ENCODE results near the gene LHPP.

LHPP gene

DNA sequence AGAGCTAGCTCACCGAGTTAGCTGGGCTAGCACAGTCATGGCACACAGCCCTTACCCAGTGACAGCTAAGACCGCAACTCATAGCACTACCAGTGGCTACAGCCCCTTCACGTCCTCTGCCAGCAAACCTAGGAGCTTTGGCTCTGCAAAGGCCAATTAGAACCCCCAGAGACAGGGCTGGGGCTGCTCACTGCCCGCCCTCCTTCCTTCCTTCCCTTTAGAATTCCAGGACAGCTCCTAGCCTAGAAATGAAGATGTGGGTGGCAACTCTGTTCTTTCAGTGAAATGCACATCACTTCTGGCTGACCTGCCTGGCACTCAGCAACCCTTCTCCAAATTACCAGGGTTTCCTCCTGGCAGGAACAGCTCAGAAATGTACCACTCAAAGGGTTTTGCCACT is 182.6 kb downstream of the LHPP start:
- H3K4me3 ChIP-seq (ENCODE audit: low read depth, low read length), result no peak overlapping the region
- POLR2A ChIA-PET, result no interaction called here
- CTCF ChIA-PET, result no interaction called here
- TF ChIP-seq, protein P1, sequence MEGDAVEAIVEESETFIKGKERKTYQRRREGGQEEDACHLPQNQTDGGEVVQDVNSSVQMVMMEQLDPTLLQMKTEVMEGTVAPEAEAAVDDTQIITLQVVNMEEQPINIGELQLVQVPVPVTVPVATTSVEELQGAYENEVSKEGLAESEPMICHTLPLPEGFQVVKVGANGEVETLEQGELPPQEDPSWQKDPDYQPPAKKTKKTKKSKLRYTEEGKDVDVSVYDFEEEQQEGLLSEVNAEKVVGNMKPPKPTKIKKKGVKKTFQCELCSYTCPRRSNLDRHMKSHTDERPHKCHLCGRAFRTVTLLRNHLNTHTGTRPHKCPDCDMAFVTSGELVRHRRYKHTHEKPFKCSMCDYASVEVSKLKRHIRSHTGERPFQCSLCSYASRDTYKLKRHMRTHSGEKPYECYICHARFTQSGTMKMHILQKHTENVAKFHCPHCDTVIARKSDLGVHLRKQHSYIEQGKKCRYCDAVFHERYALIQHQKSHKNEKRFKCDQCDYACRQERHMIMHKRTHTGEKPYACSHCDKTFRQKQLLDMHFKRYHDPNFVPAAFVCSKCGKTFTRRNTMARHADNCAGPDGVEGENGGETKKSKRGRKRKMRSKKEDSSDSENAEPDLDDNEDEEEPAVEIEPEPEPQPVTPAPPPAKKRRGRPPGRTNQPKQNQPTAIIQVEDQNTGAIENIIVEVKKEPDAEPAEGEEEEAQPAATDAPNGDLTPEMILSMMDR (IDR thresholded peaks at IDR 0.05; ENCODE audit: insufficient read depth, low read length, missing control alignments), result no peak
- no peak for DNase-seq (ENCODE audit: low read depth, low spot score)

GRCh38 chr10:124644771-124645415 is 183.3 kb downstream of the LHPP start:
- ChIA-PET POLR2A (no interaction called here), CTCF (interaction anchor here (1.1 kb wide), 1 partner anchor 13 kb away, joined by 3 read pairs; no protein-coding TSS in a partner anchor)
- no peak for DNase-seq (ENCODE audit: low read depth, low spot score)
- TF ChIP-seq, protein P1 (IDR thresholded peaks at IDR 0.05; ENCODE audit: insufficient read depth, low read length, missing control alignments), result no peak
- no peak overlapping the region for H3K4me3 ChIP-seq (ENCODE audit: low read depth, low read length)

DNA sequence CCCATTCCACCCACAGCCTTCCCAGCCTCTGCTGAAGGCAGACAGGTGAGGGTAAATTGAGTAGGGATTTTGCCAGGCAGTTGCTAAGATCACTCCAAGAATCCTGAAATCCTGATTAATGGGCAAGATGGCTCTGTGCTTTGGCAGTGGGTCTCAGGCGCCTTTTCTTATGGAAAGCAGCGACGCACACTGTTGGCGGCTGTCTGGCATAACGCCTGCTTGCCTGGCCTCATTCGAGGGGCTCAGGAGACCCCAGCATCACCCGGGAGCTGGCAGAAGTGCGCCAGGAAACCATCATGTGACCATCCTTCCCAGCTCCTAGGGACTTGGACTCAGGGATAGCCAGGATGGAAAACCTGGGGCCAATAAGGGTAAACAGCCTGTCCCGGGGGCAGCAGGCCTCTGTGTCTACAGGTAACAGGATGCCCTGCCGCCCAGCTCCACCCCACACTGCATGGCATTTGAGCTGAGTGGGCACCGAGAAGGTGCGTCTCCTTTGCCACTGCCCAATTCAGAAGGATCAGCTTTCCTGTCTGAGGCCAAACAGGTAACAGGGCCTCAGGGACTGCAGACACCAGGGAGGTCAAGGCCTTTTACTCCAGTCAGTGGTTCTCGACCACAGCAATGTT is 184.0 kb downstream of the LHPP start:
- ChIA-PET POLR2A (no interaction called here), CTCF (interaction anchor here (1.1 kb wide), 1 partner anchor 12 kb away, joined by 3 read pairs; no protein-coding TSS in a partner anchor)
- no peak overlapping the region for H3K4me3 ChIP-seq (ENCODE audit: low read depth, low read length)
- TF ChIP-seq, protein P1 (IDR thresholded peaks at IDR 0.05; ENCODE audit: insufficient read depth, low read length, missing control alignments), result no peak
- DNase-seq (ENCODE audit: low read depth, low spot score), result no peak

DNA sequence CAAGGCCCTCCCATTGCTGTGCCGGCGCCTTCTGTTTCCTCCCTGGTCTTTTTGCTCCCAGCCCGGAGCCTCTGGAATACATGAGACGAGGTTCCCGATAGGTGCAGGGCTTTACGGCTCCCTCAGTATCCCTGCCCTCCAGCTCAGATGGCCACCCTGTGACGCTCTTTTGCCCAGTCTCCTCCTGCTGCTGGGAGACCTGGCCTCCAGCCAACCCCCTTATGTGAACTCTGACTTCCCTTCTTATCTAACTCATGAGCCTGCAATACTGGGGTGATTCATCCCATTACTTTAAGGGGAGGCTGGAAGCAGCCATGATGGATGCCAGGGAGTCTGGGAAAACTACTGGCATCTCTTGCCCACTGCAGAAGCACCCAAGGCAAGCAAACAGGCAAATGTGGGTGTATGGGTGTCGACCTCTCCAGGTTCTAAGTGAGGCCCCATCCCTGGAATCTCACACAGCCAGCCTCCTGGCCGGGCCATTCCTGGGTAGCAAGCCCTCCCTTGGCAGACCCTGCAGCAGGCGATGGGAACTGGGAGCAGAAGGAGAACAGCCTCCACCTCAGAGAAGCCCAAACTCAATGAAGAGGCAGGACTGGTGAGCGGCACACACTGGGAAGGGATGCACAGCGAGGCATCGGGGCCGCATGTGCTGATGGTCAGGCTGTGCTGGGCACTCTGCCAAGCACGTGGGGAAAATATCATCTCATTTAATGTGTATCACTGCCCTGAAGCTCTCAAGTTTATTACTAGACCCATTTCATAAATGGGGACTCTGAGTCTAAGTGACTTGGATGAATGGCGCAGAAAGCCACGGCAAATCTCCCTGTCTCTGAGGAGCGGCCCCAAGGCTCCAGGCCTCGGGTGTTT is 185.1 kb downstream of the LHPP start:
- CTCF ChIA-PET, result no interaction called here
- POLR2A ChIA-PET, result no interaction called here
- TF ChIP-seq, protein P1 (IDR thresholded peaks at IDR 0.05; ENCODE audit: insufficient read depth, low read length, missing control alignments), result no peak
- no peak overlapping the region for H3K4me3 ChIP-seq (ENCODE audit: low read depth, low read length)
- DNase-seq (ENCODE audit: low read depth, low spot score), result no peak

GRCh38 chr10:124647421-124648130 is 186.0 kb downstream of the LHPP start:
- no peak overlapping the region for H3K4me3 ChIP-seq (ENCODE audit: low read depth, low read length)
- ChIA-PET CTCF (interaction anchor here (0.6 to 1.7 kb wide), 2 partner anchors 16 to 118 kb away, joined by 3 to 4 read pairs; no protein-coding TSS in a partner anchor), POLR2A (no interaction called here)
- TF ChIP-seq, protein P1 (IDR thresholded peaks at IDR 0.05; ENCODE audit: insufficient read depth, low read length, missing control alignments), result no peak
- DNase-seq (ENCODE audit: low read depth, low spot score), result no peak
